ENCODE data around the gene IFT74. TPM values are rescaled to one million over a fixed set of nuclear protein-coding genes. Genes with fewer than 3 reads are reported as not detected.

IFT74 gene
- total and polyA plus RNA-seq, 2 of the 13 experiments (the other 11 are each of a cell fraction or from before 2014, with no cell fraction given), result 4.2 to 12.3 TPM

DNA sequence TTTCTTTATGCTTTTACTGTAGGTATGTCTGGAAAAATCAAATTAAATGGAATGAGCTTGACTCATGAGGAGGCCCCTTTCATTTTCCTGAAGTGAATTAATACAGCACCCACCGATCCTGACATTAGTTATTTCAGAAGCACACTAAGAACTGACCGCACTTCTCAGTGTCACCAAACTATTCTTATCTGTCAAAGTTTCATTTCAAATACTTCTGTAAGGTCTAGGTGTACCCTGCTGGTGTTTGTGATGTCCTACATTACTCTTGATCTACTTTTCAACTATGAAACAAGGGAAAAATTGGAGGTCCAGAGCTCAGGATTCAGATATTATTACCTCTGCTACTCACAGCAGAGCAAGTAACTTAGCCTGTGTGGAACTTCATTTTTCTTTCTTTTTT is 151.0 kb downstream of the IFT74 start:
- FAIRE-seq, result no peak
- BruUV-seq (replicated peaks), result no TSS peak
- Histone ChIP-seq H3K27me3 (ENCODE audit: control insufficient read depth in 1 of 2, insufficient read depth in 2 of 2, low read length in 2 of 2) (0 out of 5 replicates have a peak, but pooled peaks cover 1 to 2% of the 10 kb centered on the region in 2 experiments), H3K9me3 (ENCODE audit: low read length) (no peaks in the 10 kb centered on the region), H3K4me2 (ENCODE audit: low read depth, low read length) (no peak overlapping the region), H3K27ac (ENCODE audit: extremely low read length, insufficient read depth, low read length) (no peak overlapping the region), H3K4me1 (ENCODE audit: insufficient read depth, low read length) (no peaks in the 10 kb centered on the region), H3K9ac (ENCODE audit: insufficient read depth, low read depth, low read length) (no peak overlapping the region), H3K36me3 (replicated peaks in 1 of 2; ENCODE audit: control insufficient read depth in 1 of 2, insufficient read depth in 2 of 2, low read length in 2 of 2) (no peaks in the 10 kb centered on the region), H3K4me3 (replicated peaks in 1 of 3; ENCODE audit: insufficient read depth in 1 of 3, low read depth in 2 of 3, low read length in 3 of 3) (no peak overlapping the region), H3K79me2 (ENCODE audit: insufficient read depth, low read length) (no peaks in the 10 kb centered on the region), H4K20me1 (ENCODE audit: insufficient read depth, low read length) (no peaks in the 10 kb centered on the region), H2AFZ (ENCODE audit: low read length) (no peak overlapping the region)
- no peak for ATAC-seq
- in situ Hi-C loops (cut with HindIII; ENCODE audit: extremely low pct_ligation_motif_present, low pct_unique_long_range_greater_than_20kb), result no loop called here
- 62% methylated on average over 2 of the region's 2 CpGs for WGBS (ENCODE audit: low lambda C conversion rate)
- intact Hi-C loops (cut with micrococcal nuclease; ENCODE audit: unreplicated experiment), result no loop called here
- ChIA-PET POLR2A (no interaction called here), CTCF (ENCODE audit: low intra/inter-chr PET ratio, low total read pairs) (no interaction called here)
- no peak for DNase-seq (ENCODE audit: low spot score)
- TF ChIP-seq HES4 (CRISPR knock-in tag; IDR thresholded peaks at IDR 0.05; ENCODE audit: borderline replicate concordance) (no peak), NONO (IDR thresholded peaks at IDR 0.05) (no peak), NONO (CRISPR knock-in tag; conservative IDR thresholded peaks at IDR 0.05) (no peak)
- TF ChIP-seq, protein P1, sequence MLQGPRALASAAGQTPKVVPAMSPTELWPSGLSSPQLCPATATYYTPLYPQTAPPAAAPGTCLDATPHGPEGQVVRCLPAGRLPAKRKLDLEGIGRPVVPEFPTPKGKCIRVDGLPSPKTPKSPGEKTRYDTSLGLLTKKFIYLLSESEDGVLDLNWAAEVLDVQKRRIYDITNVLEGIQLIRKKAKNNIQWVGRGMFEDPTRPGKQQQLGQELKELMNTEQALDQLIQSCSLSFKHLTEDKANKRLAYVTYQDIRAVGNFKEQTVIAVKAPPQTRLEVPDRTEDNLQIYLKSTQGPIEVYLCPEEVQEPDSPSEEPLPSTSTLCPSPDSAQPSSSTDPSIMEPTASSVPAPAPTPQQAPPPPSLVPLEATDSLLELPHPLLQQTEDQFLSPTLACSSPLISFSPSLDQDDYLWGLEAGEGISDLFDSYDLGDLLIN (CRISPR knock-in tag; IDR thresholded peaks at IDR 0.05; ENCODE audit: borderline replicate concordance), result no peak

DNA sequence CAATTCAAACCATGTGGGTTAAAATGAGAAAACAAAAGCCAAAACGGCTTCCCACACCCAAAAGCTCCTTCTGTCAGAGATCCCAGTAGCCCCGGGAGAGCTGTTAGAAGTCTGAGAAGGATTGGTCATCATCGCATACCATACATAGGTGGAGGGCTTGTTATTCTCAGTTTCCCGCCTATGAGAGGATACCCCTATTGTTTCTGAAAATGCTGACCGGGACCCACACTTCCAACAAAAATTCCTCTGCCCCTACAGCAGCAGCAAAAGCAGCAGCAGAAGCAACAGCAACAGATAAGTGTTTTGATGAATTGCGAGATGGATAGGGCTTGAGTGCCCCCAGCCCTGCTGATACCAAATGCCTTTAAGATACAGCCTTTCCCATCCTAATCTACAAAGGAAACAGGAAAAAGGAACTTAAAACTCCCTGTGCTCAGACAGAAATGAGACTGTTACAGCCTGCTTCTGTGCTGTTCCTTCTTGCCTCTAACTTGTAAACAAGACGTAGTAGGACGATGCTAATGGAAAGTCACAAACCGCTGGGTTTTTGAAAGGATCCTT is 152.8 kb downstream of the IFT74 start, which contains the start of gene TEK:
Gene TEK (plus strand): TSS at position 245 of the 561 bp plus-strand sequence. CDS start 366 bp downstream, outside the sequence.
- in situ Hi-C loops (cut with HindIII; ENCODE audit: extremely low pct_ligation_motif_present, low pct_unique_long_range_greater_than_20kb), result no loop called here
- H3K27ac ChIP-seq (ENCODE audit: extremely low read length, insufficient read depth, low read length), result no peak within 1 kb of the TSS
- TF ChIP-seq, protein P2, sequence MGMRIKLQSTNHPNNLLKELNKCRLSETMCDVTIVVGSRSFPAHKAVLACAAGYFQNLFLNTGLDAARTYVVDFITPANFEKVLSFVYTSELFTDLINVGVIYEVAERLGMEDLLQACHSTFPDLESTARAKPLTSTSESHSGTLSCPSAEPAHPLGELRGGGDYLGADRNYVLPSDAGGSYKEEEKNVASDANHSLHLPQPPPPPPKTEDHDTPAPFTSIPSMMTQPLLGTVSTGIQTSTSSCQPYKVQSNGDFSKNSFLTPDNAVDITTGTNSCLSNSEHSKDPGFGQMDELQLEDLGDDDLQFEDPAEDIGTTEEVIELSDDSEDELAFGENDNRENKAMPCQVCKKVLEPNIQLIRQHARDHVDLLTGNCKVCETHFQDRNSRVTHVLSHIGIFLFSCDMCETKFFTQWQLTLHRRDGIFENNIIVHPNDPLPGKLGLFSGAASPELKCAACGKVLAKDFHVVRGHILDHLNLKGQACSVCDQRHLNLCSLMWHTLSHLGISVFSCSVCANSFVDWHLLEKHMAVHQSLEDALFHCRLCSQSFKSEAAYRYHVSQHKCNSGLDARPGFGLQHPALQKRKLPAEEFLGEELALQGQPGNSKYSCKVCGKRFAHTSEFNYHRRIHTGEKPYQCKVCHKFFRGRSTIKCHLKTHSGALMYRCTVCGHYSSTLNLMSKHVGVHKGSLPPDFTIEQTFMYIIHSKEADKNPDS (CRISPR knock-in tag; IDR thresholded peaks at IDR 0.05), result no peak
- no peak for TF ChIP-seq NFRKB (IDR thresholded peaks at IDR 0.05)
- TF ChIP-seq, protein P3, sequence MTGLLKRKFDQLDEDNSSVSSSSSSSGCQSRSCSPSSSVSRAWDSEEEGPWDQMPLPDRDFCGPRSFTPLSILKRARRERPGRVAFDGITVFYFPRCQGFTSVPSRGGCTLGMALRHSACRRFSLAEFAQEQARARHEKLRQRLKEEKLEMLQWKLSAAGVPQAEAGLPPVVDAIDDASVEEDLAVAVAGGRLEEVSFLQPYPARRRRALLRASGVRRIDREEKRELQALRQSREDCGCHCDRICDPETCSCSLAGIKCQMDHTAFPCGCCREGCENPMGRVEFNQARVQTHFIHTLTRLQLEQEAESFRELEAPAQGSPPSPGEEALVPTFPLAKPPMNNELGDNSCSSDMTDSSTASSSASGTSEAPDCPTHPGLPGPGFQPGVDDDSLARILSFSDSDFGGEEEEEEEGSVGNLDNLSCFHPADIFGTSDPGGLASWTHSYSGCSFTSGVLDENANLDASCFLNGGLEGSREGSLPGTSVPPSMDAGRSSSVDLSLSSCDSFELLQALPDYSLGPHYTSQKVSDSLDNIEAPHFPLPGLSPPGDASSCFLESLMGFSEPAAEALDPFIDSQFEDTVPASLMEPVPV (CRISPR knock-in tag; IDR thresholded peaks at IDR 0.05), result no peak
- TF ChIP-seq, protein P4, sequence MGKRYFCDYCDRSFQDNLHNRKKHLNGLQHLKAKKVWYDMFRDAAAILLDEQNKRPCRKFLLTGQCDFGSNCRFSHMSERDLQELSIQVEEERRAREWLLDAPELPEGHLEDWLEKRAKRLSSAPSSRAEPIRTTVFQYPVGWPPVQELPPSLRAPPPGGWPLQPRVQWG (CRISPR knock-in tag; IDR thresholded peaks at IDR 0.05; ENCODE audit: borderline replicate concordance, low read depth), result no peak
- TF ChIP-seq HMGA1 (CRISPR knock-in tag; conservative IDR thresholded peaks at IDR 0.05), result no peak
- no peak for TF ChIP-seq ZNF317 (CRISPR knock-in tag; IDR thresholded peaks at IDR 0.05)
- TF ChIP-seq, protein P5, sequence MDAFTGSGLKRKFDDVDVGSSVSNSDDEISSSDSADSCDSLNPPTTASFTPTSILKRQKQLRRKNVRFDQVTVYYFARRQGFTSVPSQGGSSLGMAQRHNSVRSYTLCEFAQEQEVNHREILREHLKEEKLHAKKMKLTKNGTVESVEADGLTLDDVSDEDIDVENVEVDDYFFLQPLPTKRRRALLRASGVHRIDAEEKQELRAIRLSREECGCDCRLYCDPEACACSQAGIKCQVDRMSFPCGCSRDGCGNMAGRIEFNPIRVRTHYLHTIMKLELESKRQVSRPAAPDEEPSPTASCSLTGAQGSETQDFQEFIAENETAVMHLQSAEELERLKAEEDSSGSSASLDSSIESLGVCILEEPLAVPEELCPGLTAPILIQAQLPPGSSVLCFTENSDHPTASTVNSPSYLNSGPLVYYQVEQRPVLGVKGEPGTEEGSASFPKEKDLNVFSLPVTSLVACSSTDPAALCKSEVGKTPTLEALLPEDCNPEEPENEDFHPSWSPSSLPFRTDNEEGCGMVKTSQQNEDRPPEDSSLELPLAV (CRISPR knock-in tag; conservative IDR thresholded peaks at IDR 0.05; ENCODE audit: low read depth), result no peak

More for the DNA sequence above, 152.8 kb downstream of the IFT74 start, which contains the start of gene TEK:
- H3K9me3 ChIP-seq (ENCODE audit: low read length), result no peaks in the 10 kb centered on the region
- no peaks in the 10 kb centered on the region for H3K36me3 ChIP-seq (replicated peaks in 1 of 2; ENCODE audit: control insufficient read depth in 1 of 2, insufficient read depth in 2 of 2, low read length in 2 of 2)
- CTCF ChIA-PET (ENCODE audit: low intra/inter-chr PET ratio, low total read pairs), result no interaction called here
- H3K27me3 ChIP-seq (ENCODE audit: control insufficient read depth in 1 of 2, insufficient read depth in 2 of 2, low read length in 2 of 2), result 0 out of 5 replicates have a peak, but pooled peaks cover 1 to 2% of the 10 kb centered on the region in 2 experiments
- H3K4me1 ChIP-seq (ENCODE audit: insufficient read depth, low read length), result no peaks in the 10 kb centered on the region
- 31% methylated on average over 9 of the region's 9 CpGs for WGBS (ENCODE audit: low lambda C conversion rate)
- FAIRE-seq (no peak), DNase-seq (ENCODE audit: low spot score) (no peak), ATAC-seq (no peak)
- H3K9ac ChIP-seq (ENCODE audit: insufficient read depth, low read depth, low read length), result no peak within 1 kb of the TSS
- no peak within 1 kb of the TSS for H3K4me2 ChIP-seq (ENCODE audit: low read depth, low read length)
- H3K79me2 ChIP-seq (ENCODE audit: insufficient read depth, low read length), result no peaks in the 10 kb centered on the region
- H4K20me1 ChIP-seq (ENCODE audit: insufficient read depth, low read length), result no peaks in the 10 kb centered on the region
- BruUV-seq (replicated peaks), result no TSS peak
- POLR2A ChIA-PET, result no interaction called here
- intact Hi-C loops (cut with micrococcal nuclease; ENCODE audit: unreplicated experiment), result no loop called here
- no peak within 1 kb of the TSS for H3K4me3 ChIP-seq (replicated peaks in 1 of 3; ENCODE audit: insufficient read depth in 1 of 3, low read depth in 2 of 3, low read length in 3 of 3)
- no peak within 1 kb of the TSS for H2AFZ ChIP-seq (ENCODE audit: low read length)

All from HepG2 (cell line).